Naive thymus-derived CD8-positive, alpha-beta T cell (primary cell): ENCODE measurements around the gene KLHL36. TPM values are rescaled to one million over a fixed set of nuclear protein-coding genes. Genes with fewer than 3 reads are reported as not detected.

Experiments
- ATAC-seq, 2 donors: fragments of 150-1000 bp; cut with Tn5 transposase in 1 of 2; sonication (Bioruptor Pico), chemical (Tn5 transposase) in 1 of 2; 1 replicate in 1 of 2; 2 replicates in 1 of 2; pipeline ENCODE4 v1.10.0; 2021; ENCODE audit warnings: mild to moderate bottlenecking in 2 of 2, moderate library complexity in 2 of 2
- POLR2A ChIA-PET: fragments of 350-600 bp; sonication (Branson Sonifier 250); formaldehyde crosslinking; loops from one replicate; lab custom pipeline; 2021; ENCODE audit warnings: antibody characterized with exemption; lab: Charles Lee
- DNase-seq, 10 donors: peaks; one replicate each; pipeline versions ENCODE4 v3.0.0 to v3.0.0-alpha.2; 2020 to 2022
- H3K27ac Mint-ChIP-seq, 10 donors: one replicate each; pipeline ENCODE4 v1.8.0; 2020 to 2022; ENCODE audit warnings: mild to moderate bottlenecking in 10 of 10, mixed read lengths in 10 of 10, moderate library complexity in 4 of 10, inconsistent platforms in 1 of 10
- H3K27me3 Mint-ChIP-seq, 5 donors: one replicate each; pipeline ENCODE4 v1.8.0; 2021 to 2022; ENCODE audit warnings: mixed read lengths in 5 of 5
- H3K36me3 Mint-ChIP-seq, 3 donors: one replicate each; pipeline ENCODE4 v1.8.0; 2020 to 2022; ENCODE audit warnings: mixed read lengths in 3 of 3, mild to moderate bottlenecking in 2 of 3, inconsistent platforms in 1 of 3
- H3K4me1 Mint-ChIP-seq, 4 donors: one replicate each; pipeline ENCODE4 v1.8.0; 2021 to 2022; ENCODE audit warnings: mixed read lengths in 4 of 4
- H3K4me3 Mint-ChIP-seq, 10 donors: one replicate each; pipeline ENCODE4 v1.8.0; 2020 to 2022; ENCODE audit warnings: mild to moderate bottlenecking in 10 of 10, mixed read lengths in 10 of 10, moderate library complexity in 6 of 10, inconsistent platforms in 1 of 10
- H3K9me3 Mint-ChIP-seq, 9 donors: one replicate each; pipeline ENCODE4 v1.8.0; 2020 to 2022; ENCODE audit warnings: mixed read lengths in 9 of 9, mild to moderate bottlenecking in 3 of 9, inconsistent platforms in 1 of 9, moderate library complexity in 1 of 9
- polyA plus RNA-seq, 3 donors: library from polyadenylated mRNA; unstranded; fragments of 300-500 nt; fragmentation: Illumina TruSeq; gene quantifications; one replicate each; pipeline ENCODE4 v1.2.3, GENCODE V29; 2021
- total RNA-seq, 8 experiments: library from RNA in 2 of 8; stranded (reverse) in 2 of 8; gene quantifications; one replicate each; pipeline ENCODE4 v1.2.3 and lab custom pipeline; 2021 to 2026

KLHL36 gene
- total and polyA plus RNA-seq, 5 experiments from 2014 or later, result 27.4 to 157 (median 50.3) TPM

DNA sequence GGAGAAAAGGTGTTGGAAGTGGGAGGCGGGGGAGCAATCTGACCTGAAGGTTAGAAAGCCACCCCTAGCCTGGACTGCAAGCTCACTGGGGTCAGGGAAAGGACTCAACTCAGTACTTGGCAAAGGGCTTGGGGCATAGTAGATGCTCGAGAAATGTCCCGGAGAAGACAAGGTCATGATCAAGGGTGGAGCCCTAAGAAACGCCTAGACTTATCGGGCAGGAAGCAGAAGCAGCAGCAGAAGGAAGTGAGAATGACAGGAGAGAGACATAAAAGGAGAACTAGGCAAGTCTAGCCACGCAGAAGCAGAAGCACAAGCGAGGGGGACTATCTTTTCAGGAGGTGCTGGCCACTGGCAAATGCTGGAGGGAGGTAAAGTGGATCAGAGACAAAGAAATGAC, 40.6 kb upstream of the KLHL36 start:
- H3K36me3 Mint-ChIP-seq, result peaks cover 0 to 30% (median 14%) of the 10 kb centered on the region in 3 donors
- POLR2A ChIA-PET, result interaction anchor here (1.0 to 4.4 kb wide), 10 partner anchors 8 to 97 kb away, joined by 3 to 33 read pairs (median 7); partner anchors contain the start of gene COTL1

DNA sequence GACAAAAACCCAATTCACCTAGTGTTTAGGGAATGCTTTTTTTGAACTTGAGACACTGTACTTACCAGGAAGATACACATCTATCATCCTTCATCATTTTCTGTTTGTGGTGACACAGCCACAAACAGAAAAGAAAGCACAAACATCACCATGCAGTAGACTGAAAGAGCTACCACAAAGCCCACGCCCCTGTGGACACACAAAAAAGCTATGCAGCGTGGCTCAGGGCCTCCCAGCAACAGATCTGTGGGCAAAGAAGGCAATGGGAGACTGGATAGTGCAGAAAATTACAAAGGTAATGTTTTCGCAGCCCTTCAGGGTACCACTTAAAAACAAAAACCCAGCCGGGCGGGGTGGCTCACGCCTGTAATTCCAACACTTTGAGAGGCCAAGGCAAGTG, 40.0 kb upstream of the KLHL36 start:
- peak overlapping the region; percentile 51 to 99 (median 92) for H3K27ac Mint-ChIP-seq
- peak; percentile 68 to 70 for ATAC-seq
- no peaks in the 10 kb centered on the region for H3K27me3 Mint-ChIP-seq
- H3K4me3 Mint-ChIP-seq, result peak overlapping the region; percentile 60 to 88 (median 68)
- no peaks in the 10 kb centered on the region for H3K9me3 Mint-ChIP-seq
- DNase-seq, result peak in 3 of 10 donors; percentile 34 to 51 (median 35)
- POLR2A ChIA-PET, result interaction anchor here (1.0 to 4.4 kb wide), 8 partner anchors 8 to 97 kb away, joined by 3 to 33 read pairs (median 7); partner anchors contain the start of gene COTL1
- peaks cover 50 to 95% (median 92%) of the 10 kb centered on the region in 4 donors for H3K4me1 Mint-ChIP-seq
- peaks cover 0 to 31% (median 15%) of the 10 kb centered on the region in 3 donors for H3K36me3 Mint-ChIP-seq

More for the DNA sequence above, 40.6 kb upstream of the KLHL36 start:
- no peaks in the 10 kb centered on the region for H3K27me3 Mint-ChIP-seq
- peak; percentile 59 to 71 for ATAC-seq
- no peaks in the 10 kb centered on the region for H3K9me3 Mint-ChIP-seq
- DNase-seq, result peak in 3 of 10 donors; percentile 27 to 37 (median 33)
- H3K4me3 Mint-ChIP-seq, result peak overlapping the region; percentile 60 to 88 (median 68)
- peaks cover 51 to 96% (median 94%) of the 10 kb centered on the region in 4 donors for H3K4me1 Mint-ChIP-seq
- peak overlapping the region; percentile 51 to 99 (median 92) for H3K27ac Mint-ChIP-seq

DNA sequence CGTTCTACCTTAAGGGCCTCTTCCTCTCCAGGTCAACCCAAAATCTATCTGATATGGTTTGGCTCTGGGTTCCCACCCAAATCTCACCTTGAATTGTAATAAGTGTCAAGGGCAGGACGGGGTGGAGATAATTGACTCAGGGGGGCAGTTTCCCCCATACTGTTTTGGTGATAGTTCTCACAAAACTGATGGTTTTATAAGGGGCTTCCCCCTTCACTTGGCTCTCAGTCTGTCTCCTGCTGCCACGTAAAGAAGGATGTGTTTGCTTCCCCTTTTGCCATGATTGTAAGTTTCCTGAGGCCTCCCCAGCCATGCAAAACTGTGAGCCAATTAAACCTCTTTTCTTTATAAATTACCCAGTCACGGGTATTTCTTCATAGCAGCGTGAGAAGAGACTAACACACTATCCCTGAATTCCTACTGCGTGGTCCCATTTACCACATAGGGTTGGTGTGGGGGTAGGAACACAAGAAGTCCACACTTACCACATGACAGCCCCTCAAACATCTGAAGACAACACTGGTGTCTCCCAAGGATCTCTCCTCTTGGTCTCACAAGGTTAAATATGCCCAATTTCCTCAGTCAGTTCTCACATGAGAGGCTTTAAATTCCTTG, 38.6 kb upstream of the KLHL36 start:
- no peak for ATAC-seq
- DNase-seq, result no peak
- peaks cover 0 to 40% (median 18%) of the 10 kb centered on the region in 3 donors for H3K36me3 Mint-ChIP-seq

DNA sequence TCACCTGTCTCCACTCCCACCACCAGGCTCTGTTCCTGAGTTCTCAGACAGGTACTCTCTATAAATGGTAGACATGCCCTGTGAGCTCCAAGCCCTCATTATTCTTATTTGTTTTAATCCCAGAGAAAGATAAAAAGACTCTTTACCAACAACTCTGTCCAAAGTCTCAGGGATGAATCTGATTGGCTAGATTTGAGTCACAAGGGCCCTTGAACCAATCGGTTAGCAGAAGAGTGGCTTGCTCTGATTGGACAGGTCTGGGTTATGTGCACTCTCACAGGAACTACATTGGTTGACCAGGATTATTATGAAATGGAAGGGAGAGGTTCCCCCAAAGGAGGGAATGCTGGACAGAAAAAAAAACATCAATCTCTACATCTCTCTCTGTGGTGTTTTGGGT, 37.9 kb upstream of the KLHL36 start:
- Mint-ChIP-seq H3K27ac (peak overlapping the region; percentile 85 to 99 (median 92)), H3K4me3 (peak overlapping the region in 7 of 10 donors; percentile 20 to 71 (median 59)), H3K9me3 (no peaks in the 10 kb centered on the region), H3K36me3 (peaks cover 0 to 40% (median 16%) of the 10 kb centered on the region in 3 donors), H3K4me1 (peaks cover 61 to 99% (median 96%) of the 10 kb centered on the region in 4 donors), H3K27me3 (no peaks in the 10 kb centered on the region)
- ATAC-seq (no peak), DNase-seq (no peak)
- POLR2A ChIA-PET, result interaction anchor here (1.0 to 9.8 kb wide), 2 partner anchors 10 to 64 kb away, joined by 3 to 141 read pairs; no protein-coding TSS in a partner anchor

More for the DNA sequence above, 38.6 kb upstream of the KLHL36 start:
- Mint-ChIP-seq H3K9me3 (no peaks in the 10 kb centered on the region), H3K27me3 (no peaks in the 10 kb centered on the region), H3K27ac (peak overlapping the region; percentile 85 to 99 (median 92)), H3K4me1 (peaks cover 58 to 99% (median 96%) of the 10 kb centered on the region in 4 donors), H3K4me3 (peak overlapping the region; percentile 25 to 76 (median 64))
- POLR2A ChIA-PET, result interaction anchor here (1.6 to 9.8 kb wide), 4 partner anchors 7 to 12 kb away, joined by 5 to 141 read pairs (median 28); partner anchors contain the start of gene COTL1

DNA sequence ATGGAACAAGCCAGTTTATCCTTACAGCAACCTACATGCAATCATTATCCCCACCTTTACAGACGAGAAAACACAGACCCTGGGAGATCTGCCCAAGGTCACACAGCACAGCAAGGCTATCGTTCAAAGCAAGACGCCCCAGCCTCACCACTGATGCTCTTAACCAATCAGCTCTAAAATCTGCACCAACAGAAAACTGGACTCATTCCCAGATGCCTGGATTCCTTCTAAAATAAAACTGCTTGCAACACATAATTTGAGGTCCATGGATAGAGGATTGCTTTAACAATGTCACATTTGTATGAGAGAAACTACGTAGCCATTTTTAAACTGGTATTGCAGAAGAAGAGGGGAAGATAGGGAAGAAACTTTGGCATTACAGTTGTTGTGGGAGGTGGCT, 37.3 kb upstream of the KLHL36 start:
- no peaks in the 10 kb centered on the region for H3K9me3 Mint-ChIP-seq

DNA sequence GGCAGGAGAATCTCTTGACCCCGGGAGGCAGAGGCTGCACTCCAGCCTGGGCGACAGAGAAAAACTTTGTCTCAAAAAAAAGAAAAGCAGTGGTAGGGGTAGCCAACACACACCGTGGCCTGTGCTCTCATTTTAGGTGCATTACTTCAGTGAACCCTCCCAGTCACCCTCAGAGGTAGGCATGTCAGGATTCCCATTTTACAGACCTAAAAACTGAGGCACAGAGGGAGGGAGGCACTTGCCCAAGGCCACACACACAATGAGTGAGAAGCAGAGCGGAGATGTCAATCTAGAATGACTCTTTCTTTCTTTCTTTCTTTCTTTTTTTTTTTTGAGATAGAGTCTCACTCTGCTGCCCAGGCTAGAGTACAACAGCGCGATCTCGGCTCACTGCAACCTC, 35.6 kb upstream of the KLHL36 start:
- DNase-seq (no peak), ATAC-seq (no peak)
- Mint-ChIP-seq H3K27ac (peak overlapping the region; percentile 37 to 96 (median 88)), H3K4me1 (peaks cover 66 to 89% (median 89%) of the 10 kb centered on the region in 4 donors), H3K36me3 (peaks cover 6 to 41% (median 12%) of the 10 kb centered on the region in 3 donors), H3K9me3 (no peaks in the 10 kb centered on the region), H3K4me3 (peak overlapping the region in 3 of 10 donors; percentile 10 to 97 (median 85)), H3K27me3 (no peaks in the 10 kb centered on the region)
- POLR2A ChIA-PET, result interaction anchor here (1.0 to 9.8 kb wide), 4 partner anchors 12 to 104 kb away, joined by 3 to 141 read pairs (median 6); partner anchors contain the start of gene KLHL36

More for the DNA sequence above, 37.3 kb upstream of the KLHL36 start:
- peak overlapping the region in 8 of 10 donors; percentile 20 to 71 (median 44) for H3K4me3 Mint-ChIP-seq
- H3K27me3 Mint-ChIP-seq, result no peaks in the 10 kb centered on the region
- DNase-seq (no peak), ATAC-seq (no peak)
- peaks cover 66 to 99% (median 96%) of the 10 kb centered on the region in 4 donors for H3K4me1 Mint-ChIP-seq
- H3K27ac Mint-ChIP-seq, result peak overlapping the region; percentile 85 to 99 (median 92)
- peaks cover 0 to 45% (median 14%) of the 10 kb centered on the region in 3 donors for H3K36me3 Mint-ChIP-seq
- POLR2A ChIA-PET, result interaction anchor here (1.0 to 9.8 kb wide), 3 partner anchors 11 to 64 kb away, joined by 3 to 141 read pairs (median 6); partner anchors contain the start of gene KLHL36

DNA sequence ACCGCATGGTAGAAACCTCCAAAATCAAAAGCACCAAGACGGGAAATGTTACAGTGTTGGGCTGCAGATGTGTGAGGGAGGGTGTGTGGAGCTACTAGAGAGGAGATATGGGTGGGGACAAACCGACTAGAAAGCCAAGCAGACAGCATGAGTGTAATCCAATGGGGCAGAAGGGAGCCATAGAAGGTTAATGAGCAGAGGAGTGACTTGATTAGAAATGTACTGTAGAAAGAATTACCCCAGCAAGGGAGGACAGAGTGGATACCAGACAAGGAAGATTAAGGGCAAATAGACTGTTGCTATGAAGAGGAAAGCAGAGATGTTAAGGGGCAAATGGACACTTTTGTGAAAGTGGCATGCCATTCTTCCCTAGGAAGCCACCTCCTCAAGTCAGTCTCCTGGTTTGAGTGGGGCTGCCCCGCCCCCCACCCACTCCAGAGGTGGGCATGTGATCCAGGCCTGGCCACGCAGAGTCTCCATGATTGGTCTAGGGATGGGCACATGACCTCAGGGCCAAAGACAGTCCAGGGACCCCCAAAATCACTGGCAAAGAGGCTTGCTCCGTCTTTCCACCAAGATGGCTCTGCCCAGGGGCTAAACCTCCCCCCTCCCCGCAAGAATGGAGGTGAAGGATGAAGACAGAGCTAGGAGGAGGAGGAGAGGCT, 34.8 kb upstream of the KLHL36 start:
- peaks cover 6 to 38% (median 12%) of the 10 kb centered on the region in 3 donors for H3K36me3 Mint-ChIP-seq
- no peak for ATAC-seq
- DNase-seq, result no peak
- H3K27me3 Mint-ChIP-seq, result no peaks in the 10 kb centered on the region
- H3K4me3 Mint-ChIP-seq, result peak overlapping the region; percentile 31 to 97 (median 57)
- no peaks in the 10 kb centered on the region for H3K9me3 Mint-ChIP-seq
- peak overlapping the region; percentile 65 to 92 (median 85) for H3K27ac Mint-ChIP-seq
- POLR2A ChIA-PET, result interaction anchor here (0.5 to 9.8 kb wide), 8 partner anchors 13 to 435 kb away, joined by 3 to 141 read pairs (median 5); no protein-coding TSS in a partner anchor
- peaks cover 57 to 82% (median 80%) of the 10 kb centered on the region in 4 donors for H3K4me1 Mint-ChIP-seq

DNA sequence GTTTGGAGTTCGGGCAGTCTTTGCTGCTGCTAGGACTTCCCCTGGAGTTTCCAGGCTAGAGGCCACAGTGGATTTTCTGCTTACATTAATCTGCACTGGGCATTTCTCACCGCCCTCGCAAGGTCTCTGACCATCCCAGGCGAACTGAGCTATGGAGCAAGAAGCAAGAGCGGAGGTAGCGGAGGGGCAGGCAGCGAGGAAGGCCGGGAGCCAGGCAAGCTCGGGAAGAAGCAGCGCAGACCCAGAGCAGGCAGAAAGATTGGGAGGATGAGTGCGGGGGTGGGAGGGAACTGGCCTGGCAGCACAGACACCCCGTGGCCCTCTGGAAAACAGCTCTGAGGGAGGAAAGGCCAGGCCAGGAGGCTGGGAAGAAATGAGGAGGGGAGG, 34.2 kb upstream of the KLHL36 start:
- no peak for DNase-seq
- ATAC-seq, result no peak
- H3K9me3 Mint-ChIP-seq, result no peaks in the 10 kb centered on the region
- H3K27ac Mint-ChIP-seq, result peak overlapping the region; percentile 65 to 92 (median 85)
- POLR2A ChIA-PET, result interaction anchor here (0.6 to 9.8 kb wide), 7 partner anchors 14 to 435 kb away, joined by 3 to 141 read pairs (median 4); no protein-coding TSS in a partner anchor
- no peaks in the 10 kb centered on the region for H3K27me3 Mint-ChIP-seq
- peaks cover 56 to 82% (median 79%) of the 10 kb centered on the region in 4 donors for H3K4me1 Mint-ChIP-seq
- H3K4me3 Mint-ChIP-seq, result peak overlapping the region; percentile 37 to 97 (median 70)
- H3K36me3 Mint-ChIP-seq, result peaks cover 6 to 37% (median 12%) of the 10 kb centered on the region in 3 donors

DNA sequence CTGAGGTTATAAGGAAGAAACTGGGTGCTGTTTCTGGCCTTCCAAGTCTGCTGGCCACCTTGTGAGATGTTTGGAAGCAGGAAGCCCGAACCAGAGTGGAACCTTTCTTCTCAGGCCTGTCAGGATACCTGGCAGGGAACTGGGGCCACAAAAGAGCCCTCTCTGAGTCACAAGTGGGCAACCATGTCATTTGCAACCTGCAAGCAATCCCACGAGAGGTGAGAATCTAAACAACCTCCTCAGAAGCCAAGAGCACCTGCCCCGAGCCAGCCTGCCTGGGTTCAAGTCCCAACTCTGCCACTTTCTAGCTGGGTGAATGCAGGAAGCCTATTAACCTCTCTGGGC, 33.7 kb upstream of the KLHL36 start:
- peaks cover 52 to 77% (median 76%) of the 10 kb centered on the region in 4 donors for H3K4me1 Mint-ChIP-seq
- H3K36me3 Mint-ChIP-seq, result peaks cover 6 to 35% (median 11%) of the 10 kb centered on the region in 3 donors

DNA sequence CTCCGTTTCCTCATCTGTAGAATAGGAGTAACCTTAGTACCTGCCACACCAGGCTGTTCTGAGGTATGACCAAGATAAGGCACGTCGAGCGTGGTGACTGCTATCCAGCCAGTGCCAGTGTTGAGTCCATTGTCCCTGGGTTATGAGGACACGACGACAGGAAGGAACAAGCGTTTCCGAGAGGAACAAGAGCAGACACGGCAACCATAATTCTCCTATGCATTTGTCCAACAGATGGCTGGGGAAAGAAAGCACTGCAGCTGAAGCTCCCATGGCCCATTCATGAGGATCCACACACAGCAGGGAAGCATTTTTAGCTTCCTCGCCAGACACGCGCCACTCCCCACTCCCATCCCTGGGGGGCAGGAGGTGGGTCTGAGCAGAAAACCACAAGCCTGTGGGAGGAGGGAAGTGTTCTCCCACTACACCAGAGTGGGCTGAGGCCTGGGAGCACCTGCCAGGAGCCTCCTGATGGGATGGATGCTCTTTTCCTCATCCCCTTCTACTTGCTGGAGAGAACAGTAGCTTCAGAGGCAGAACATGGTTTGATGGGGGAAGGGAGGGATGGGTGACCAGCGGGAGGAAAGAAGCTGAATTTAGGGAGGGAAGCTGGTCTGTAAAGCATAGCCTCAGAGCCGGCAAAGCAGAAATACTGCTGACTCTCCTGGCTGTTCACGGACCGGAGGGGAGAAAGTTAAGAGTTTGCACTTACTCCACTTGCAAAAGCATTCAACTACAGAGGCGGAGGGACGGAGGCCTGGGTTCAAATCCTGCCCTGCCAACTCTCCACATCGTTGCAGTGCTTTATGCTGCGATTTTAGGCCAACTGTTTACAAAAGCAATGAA, 33.1 kb upstream of the KLHL36 start:
- no peaks in the 10 kb centered on the region for H3K9me3 Mint-ChIP-seq
- no peaks in the 10 kb centered on the region for H3K27me3 Mint-ChIP-seq
- H3K4me1 Mint-ChIP-seq, result peaks cover 48 to 72% (median 71%) of the 10 kb centered on the region in 4 donors
- peak overlapping the region; percentile 78 to 97 (median 92) for H3K4me3 Mint-ChIP-seq
- H3K36me3 Mint-ChIP-seq, result peaks cover 6 to 35% (median 7%) of the 10 kb centered on the region in 3 donors
- POLR2A ChIA-PET, result interaction anchor here (0.6 to 9.8 kb wide), 7 partner anchors 8 to 105 kb away, joined by 3 to 141 read pairs (median 16); no protein-coding TSS in a partner anchor
- H3K27ac Mint-ChIP-seq, result peak overlapping the region; percentile 32 to 92 (median 86)
- ATAC-seq (no peak), DNase-seq (no peak)

More for the DNA sequence above, 33.7 kb upstream of the KLHL36 start:
- Mint-ChIP-seq H3K9me3 (no peaks in the 10 kb centered on the region), H3K27me3 (no peaks in the 10 kb centered on the region), H3K4me3 (peak overlapping the region; percentile 78 to 97 (median 92)), H3K27ac (peak overlapping the region; percentile 46 to 92 (median 86))
- DNase-seq (no peak), ATAC-seq (no peak)
- POLR2A ChIA-PET, result interaction anchor here (0.6 to 9.8 kb wide), 7 partner anchors 7 to 117 kb away, joined by 3 to 141 read pairs (median 4); no protein-coding TSS in a partner anchor

DNA sequence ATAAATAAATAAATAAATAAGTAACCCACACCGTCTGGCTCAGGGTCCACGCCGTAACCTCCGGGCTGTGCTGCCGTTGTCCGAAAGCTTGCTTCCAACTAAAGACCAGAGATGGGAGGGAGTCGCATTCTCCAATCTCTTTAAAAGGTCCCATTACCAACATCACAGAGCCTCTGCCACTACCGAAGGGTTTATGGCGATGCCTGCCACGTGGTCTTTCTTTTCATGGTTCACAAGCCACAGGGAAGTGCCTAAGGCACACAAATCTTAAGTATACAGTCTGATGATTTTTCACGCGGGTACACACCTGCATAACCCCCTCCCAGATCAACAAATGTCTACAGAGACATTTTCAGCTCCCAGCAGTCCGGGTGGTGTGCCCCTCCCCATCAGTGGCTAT, 31.8 kb upstream of the KLHL36 start:
- Mint-ChIP-seq H3K9me3 (no peaks in the 10 kb centered on the region), H3K27ac (peak overlapping the region; percentile 79 to 95 (median 92))
- peak; percentile 13 to 27 for ATAC-seq

More for the DNA sequence above, 31.8 kb upstream of the KLHL36 start:
- POLR2A ChIA-PET, result interaction anchor here (1.1 to 9.8 kb wide), 10 partner anchors 9 to 119 kb away, joined by 3 to 141 read pairs (median 8); no protein-coding TSS in a partner anchor
- Mint-ChIP-seq H3K27me3 (no peaks in the 10 kb centered on the region), H3K4me1 (peaks cover 38 to 64% (median 58%) of the 10 kb centered on the region in 4 donors), H3K4me3 (peak overlapping the region; percentile 90 to 97 (median 96)), H3K36me3 (peaks cover 4 to 28% (median 6%) of the 10 kb centered on the region in 3 donors)
- peak in 2 of 10 donors; percentile 22 to 41 for DNase-seq
